Retinal pigment epithelial cell (primary cell): ENCODE data around the gene ZNF410.

Source experiments
- DNase-seq: peaks from one replicate; pipeline ENCODE4 v3.0.0-alpha.2; 2010; ENCODE audit warnings: low read depth
- H3K4me3 ChIP-seq: 2 replicates; pipeline ENCODE4 v1.5.1; 2011; ENCODE audit warnings: mild to moderate bottlenecking, low read length, control low read depth, moderate library complexity
- TF ChIP-seq, protein P1 (sequence below): conservative IDR thresholded peaks from 2 replicates; pipeline ENCODE4 v1.5.1; 2011; ENCODE audit warnings: low read depth, low read length, control low read depth, inconsistent platforms

The ZNF410 gene

GRCh38 chr14:73937012-73937411 is 50.4 kb downstream of the ZNF410 start:
- DNase-seq: no peak
- H3K4me3 ChIP-seq: no peak overlapping the region
- TF ChIP-seq, protein P1, sequence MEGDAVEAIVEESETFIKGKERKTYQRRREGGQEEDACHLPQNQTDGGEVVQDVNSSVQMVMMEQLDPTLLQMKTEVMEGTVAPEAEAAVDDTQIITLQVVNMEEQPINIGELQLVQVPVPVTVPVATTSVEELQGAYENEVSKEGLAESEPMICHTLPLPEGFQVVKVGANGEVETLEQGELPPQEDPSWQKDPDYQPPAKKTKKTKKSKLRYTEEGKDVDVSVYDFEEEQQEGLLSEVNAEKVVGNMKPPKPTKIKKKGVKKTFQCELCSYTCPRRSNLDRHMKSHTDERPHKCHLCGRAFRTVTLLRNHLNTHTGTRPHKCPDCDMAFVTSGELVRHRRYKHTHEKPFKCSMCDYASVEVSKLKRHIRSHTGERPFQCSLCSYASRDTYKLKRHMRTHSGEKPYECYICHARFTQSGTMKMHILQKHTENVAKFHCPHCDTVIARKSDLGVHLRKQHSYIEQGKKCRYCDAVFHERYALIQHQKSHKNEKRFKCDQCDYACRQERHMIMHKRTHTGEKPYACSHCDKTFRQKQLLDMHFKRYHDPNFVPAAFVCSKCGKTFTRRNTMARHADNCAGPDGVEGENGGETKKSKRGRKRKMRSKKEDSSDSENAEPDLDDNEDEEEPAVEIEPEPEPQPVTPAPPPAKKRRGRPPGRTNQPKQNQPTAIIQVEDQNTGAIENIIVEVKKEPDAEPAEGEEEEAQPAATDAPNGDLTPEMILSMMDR: no peak

DNA sequence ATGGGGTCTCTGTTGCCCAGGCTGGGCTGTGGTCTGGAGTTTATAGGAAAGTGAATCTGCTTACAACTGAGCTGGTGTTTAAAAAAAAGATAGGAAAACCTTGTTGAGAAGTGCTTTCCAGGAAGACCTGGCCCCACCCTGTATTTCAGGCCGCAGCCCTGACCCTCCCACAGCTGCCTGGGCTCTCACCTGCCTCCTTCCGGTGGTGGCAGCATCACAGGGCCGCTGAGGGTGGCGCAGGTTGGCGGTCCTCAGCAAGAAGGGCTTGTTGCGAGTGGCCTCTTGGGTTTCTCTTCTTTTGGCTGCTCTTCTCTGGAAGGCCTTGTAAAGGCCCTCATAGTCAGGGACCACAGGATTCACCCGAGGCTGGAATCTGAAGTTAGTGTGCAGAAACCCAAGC is 55.5 kb downstream of the ZNF410 start:
- no peak overlapping the region for H3K4me3 ChIP-seq
- DNase-seq: no peak
- TF ChIP-seq, protein P1: no peak

- DNase-seq: no peak
- TF ChIP-seq, protein P1: no peak
- H3K4me3 ChIP-seq: no peak overlapping the region
These were observed 56.4 kb downstream of the ZNF410 start for GRCh38 chr14:73943083-73943482.

DNA sequence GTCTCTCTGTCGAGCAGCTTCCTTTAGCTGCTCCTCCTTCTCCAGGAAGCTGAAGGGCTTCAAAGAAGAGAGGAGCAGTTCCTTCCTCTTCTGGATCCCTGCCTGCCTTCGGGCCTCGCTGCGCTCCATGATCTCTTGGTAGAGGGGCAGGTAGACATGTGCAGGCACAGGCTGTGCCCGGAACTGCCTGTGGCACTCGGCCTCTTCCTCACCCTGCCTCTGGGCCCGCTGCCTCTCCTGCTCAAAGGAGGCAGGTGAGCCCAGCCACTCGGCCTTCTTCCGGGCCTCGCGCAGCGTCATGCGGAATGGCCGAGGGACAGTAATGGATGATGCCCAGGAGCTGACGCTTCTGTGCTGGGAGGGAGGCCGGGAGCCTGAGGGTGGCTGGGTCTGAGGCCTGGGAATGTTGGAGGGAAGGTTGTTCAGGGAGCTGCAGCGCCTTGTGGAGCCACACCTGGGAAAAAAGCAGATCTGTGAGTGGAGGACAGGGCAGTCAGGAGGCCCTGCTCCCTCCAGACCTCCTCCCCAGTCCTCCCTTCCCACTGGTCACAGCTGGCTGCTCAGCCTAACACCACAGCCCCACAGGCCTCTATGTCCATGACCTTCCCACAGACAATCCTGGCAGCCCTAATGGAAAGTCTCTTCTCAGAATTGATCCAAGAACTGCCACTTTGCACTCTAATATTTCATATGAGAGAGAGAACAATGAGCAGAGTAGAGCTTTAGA is 57.9 kb downstream of the ZNF410 start:
- no peak for DNase-seq
- no peak overlapping the region for H3K4me3 ChIP-seq
- TF ChIP-seq, protein P1: no peak

DNA sequence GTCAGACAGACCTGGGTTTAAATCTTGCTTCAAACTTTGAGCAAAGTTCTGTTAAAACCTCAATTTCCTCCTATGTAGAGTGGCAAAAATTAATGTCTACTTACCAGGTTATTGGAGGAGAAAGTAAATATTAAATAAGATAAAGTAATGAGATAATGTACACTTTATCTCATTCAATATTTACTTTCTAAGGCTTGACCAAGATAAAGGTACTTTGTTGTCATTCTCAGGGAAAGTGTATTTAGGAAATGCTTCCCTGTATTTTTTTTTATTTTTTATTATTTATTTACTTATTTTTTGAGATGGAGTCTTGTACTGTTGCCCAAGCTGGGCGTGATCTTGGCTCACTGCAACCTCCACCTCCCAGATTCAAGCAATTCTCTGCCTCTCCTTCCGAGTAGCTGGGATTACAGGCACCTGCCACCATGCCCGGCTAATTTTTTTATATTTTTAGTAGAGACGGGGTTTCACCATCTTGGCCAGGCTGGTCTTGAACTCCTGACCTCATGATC is 58.6 kb downstream of the ZNF410 start:
- TF ChIP-seq, protein P1: no peak
- DNase-seq: no peak
- no peak overlapping the region for H3K4me3 ChIP-seq

GRCh38 chr14:73949752-73950734 is 63.4 kb downstream of the ZNF410 start, which contains the start of the genes COQ6 and FAM161B:
Gene COQ6, plus strand, starts transcription at chr14:73950302. Its CDS starts 31 bp downstream, at chr14:73950333.
Gene FAM161B, minus strand, starts transcription at chr14:73950094. Its CDS starts 68 bp downstream, at chr14:73950026.
- TF ChIP-seq, protein P1: peak; percentile 17
- H3K4me3 ChIP-seq: peak within 1 kb of the TSS; percentile 76
- DNase-seq: peak; percentile 90
